WERI-Rb-1 (cell line): ENCODE data around the gene LOXL1.

Experiments used
- DNase-seq: peaks from one replicate; pipeline ENCODE4 v3.0.0-alpha.2; 2020
- H3K27ac ChIP-seq: fragments of 250-450 bp; sonication (Bioruptor Pico); 2 replicates; pipeline ENCODE4 v1.5.1; 2020; ENCODE audit warnings: mild to moderate bottlenecking, moderate library complexity
- H3K27me3 ChIP-seq: fragments of 250-450 bp; sonication (Bioruptor Pico); 2 replicates; pipeline ENCODE4 v1.5.1; 2021; ENCODE audit warnings: mild to moderate bottlenecking, low read depth, moderate library complexity; ENCODE audit not compliant: insufficient read depth, severe bottlenecking
- H3K36me3 ChIP-seq: fragments of 250-450 bp; sonication (Bioruptor Pico); 2 replicates; pipeline ENCODE4 v1.5.1; 2020; ENCODE audit warnings: mild to moderate bottlenecking, moderate library complexity
- H3K4me3 ChIP-seq: 2 replicates; pipeline ENCODE4 v1.5.1; 2011; ENCODE audit warnings: low read depth, mild to moderate bottlenecking, control low read depth, low read length
- H3K9me3 ChIP-seq: fragments of 250-450 bp; sonication (Bioruptor Pico); 2 replicates; pipeline ENCODE4 v1.5.1; 2021; ENCODE audit warnings: mild to moderate bottlenecking, moderate library complexity; ENCODE audit not compliant: severe bottlenecking
- TF ChIP-seq, protein P1 (sequence below): IDR thresholded peaks from 2 replicates; pipeline ENCODE4 v1.5.1; 2011; ENCODE audit warnings: low read depth, mild to moderate bottlenecking, control low read depth, inconsistent platforms, low read length

Gene LOXL1

DNA sequence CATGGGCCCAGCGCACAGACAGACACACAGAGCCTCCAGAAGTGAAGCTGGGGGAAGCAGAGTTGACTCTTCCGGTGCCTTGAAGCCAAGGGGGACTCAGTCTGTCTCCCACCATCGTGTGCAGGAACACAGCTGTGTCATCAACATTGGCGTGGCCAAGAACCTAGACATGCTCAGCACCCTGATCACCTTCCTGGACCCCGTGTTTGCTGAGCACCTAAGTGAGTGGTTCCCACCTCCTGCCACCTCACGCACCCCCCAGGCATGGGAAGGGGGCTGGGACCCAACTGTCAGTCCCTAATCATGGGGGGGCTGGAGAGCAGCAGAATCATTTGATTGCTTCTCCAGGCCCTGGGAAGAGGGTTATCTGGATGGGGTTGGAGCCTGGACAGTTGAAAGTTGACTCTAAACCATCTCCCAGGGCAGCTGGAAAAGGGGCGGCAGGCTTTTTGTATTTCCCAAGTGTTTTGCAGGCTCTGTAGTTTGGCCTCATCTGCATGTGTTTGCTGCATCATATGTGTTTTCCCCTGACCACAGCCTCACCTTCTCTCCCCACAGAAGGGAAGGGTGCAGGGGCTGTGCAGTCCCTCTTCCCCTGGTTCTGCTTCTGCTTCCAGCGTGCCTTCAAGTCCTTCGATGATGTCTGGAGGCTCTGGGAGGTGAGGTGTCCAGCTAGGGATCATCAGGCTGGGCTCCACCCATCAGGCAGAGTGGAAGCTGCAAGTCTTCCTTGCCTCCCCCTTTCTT, 40.1 kb upstream of the LOXL1 start:
- no peak overlapping the region for H3K4me3 ChIP-seq
- TF ChIP-seq, protein P1, sequence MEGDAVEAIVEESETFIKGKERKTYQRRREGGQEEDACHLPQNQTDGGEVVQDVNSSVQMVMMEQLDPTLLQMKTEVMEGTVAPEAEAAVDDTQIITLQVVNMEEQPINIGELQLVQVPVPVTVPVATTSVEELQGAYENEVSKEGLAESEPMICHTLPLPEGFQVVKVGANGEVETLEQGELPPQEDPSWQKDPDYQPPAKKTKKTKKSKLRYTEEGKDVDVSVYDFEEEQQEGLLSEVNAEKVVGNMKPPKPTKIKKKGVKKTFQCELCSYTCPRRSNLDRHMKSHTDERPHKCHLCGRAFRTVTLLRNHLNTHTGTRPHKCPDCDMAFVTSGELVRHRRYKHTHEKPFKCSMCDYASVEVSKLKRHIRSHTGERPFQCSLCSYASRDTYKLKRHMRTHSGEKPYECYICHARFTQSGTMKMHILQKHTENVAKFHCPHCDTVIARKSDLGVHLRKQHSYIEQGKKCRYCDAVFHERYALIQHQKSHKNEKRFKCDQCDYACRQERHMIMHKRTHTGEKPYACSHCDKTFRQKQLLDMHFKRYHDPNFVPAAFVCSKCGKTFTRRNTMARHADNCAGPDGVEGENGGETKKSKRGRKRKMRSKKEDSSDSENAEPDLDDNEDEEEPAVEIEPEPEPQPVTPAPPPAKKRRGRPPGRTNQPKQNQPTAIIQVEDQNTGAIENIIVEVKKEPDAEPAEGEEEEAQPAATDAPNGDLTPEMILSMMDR, result no peak
- H3K27ac ChIP-seq, result no peak overlapping the region
- no peaks in the 10 kb centered on the region for H3K36me3 ChIP-seq
- DNase-seq, result no peak
- H3K27me3 ChIP-seq, result no peaks in the 10 kb centered on the region
- no peaks in the 10 kb centered on the region for H3K9me3 ChIP-seq

DNA sequence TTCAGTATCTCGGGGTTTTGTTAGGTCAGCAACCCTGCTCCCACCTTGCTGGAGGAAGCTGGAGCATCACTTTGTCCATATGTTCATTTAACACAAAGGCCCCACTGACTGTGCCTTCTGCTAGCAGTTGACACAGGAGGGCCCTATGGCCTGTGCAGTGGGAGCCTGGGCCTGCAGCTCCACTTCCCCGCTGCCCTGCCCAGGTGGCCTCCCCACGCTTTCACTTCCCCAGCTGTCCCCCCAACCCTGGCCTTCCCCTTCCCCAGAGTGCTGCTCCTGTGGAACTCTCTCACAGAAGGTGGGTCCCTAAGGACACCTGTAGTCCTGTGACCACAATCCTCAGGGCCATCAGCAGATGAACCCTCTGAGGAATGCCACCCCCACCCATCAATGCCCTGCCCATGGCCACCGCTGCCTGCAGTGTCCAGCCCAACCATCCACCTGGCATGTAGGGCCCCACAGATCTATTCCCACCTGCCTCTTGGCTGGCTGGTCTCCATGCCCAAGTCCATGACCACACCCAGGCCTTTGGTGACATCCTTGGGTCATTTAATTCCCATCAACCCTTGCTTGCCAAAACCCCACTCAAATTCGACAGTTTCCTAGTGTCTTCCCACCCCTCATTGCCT, 39.4 kb upstream of the LOXL1 start:
- TF ChIP-seq, protein P1, result no peak
- Histone ChIP-seq H3K4me3 (no peak overlapping the region), H3K27me3 (no peaks in the 10 kb centered on the region), H3K27ac (no peak overlapping the region), H3K36me3 (no peaks in the 10 kb centered on the region), H3K9me3 (peaks cover 3% of the 10 kb centered on the region)
- no peak for DNase-seq

DNA sequence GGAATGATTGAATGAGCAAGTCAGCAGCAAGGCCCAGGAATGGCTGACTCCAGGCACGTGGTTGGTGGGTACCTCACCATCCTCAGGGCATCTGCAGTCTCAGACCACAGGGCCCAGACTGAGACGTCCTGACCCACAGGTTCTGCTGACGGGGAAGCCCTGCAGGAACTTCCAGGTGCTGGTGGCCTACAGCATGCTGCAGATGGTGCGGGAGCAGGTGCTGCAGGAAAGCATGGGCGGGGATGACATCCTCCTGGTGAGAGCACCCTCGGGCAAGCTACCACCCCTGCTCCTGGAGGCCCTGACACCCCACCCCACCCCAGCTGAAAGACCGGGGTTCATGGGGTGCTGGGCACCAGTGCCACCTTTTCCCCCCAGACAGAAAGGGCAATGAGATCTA, 38.8 kb upstream of the LOXL1 start:
- TF ChIP-seq, protein P1, result no peak
- H3K9me3 ChIP-seq, result peaks cover 6% of the 10 kb centered on the region
- no peak for DNase-seq
- no peaks in the 10 kb centered on the region for H3K36me3 ChIP-seq
- H3K27me3 ChIP-seq, result no peaks in the 10 kb centered on the region
- H3K4me3 ChIP-seq, result no peak overlapping the region
- no peak overlapping the region for H3K27ac ChIP-seq

DNA sequence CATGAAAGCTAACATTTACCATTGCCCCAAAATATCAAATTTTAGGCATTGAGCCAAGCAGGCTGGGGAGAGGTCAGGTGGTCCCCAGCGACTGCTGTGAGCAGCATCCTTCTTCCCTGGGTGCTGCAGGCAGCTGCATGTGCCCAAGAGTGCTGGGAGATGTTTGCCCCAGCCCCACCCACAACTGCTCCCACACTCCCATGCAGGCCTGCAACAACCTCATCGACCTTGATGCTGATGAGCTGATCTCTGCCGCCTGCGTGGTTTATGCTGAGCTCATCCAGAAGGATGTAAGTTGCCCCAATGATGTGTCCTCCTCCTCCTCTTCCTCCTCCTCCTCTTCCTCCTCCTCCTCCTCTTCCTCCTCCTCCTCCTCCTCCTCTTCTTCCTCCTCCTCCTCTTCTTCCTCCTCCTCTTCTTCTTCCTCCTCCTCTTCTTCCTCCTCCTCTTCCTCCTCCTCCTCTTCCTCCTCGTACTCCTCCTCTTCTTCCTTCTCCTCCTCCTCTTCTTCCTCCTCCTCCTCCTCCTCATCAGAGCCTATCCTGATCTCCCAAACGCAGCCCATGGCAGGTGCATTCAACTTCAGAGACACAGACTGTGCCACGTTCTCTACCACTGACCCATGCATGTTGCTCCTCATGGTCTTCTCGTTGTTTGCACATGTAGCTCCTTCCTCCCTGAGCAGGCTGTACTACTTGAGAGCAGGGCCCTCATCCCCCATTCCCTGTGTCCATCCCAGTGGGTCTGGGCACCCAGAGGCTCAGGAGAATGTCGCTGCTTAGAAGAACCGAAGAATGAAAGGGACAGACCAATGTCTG, 37.8 kb upstream of the LOXL1 start:
- Histone ChIP-seq H3K9me3 (peaks cover 6% of the 10 kb centered on the region), H3K27ac (no peak overlapping the region), H3K36me3 (no peaks in the 10 kb centered on the region), H3K27me3 (no peaks in the 10 kb centered on the region), H3K4me3 (no peak overlapping the region)
- TF ChIP-seq, protein P1, result no peak
- DNase-seq, result no peak

DNA sequence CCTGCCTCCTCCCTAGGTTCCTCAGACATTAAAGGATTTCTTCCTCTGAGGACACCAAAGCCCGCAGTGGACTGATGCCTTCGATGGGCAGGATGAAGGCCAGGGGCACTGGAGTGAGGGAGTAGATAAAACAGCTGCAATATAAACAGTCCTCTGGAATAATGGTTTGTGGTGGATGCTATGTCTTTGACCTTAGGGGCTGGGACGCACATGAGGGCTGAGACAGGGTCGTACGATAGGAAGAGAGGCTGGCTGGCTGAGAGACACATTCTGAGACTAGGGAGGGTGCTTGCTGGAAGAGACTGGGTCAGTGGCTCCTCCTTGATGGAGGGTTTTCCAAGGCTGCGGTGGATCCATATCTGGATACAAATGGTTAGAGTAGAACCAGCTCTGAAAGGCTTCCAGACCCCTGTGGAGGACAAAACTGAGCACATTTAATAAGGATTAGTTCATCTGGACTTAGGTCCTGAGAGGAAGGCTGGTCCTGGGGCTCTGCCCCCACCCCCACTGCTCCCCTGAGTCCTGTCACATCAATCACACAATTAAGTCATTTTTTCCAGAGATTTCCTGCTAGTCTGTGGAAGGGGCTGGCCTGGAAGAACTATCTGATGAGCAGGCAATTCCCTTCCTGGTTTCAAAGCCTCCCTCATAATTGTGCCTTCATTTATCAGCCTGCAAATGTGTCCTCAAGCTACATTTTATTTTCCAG, 37.1 kb upstream of the LOXL1 start:
- Histone ChIP-seq H3K4me3 (no peak overlapping the region), H3K9me3 (peaks cover 6% of the 10 kb centered on the region), H3K36me3 (no peaks in the 10 kb centered on the region), H3K27me3 (no peaks in the 10 kb centered on the region), H3K27ac (no peak overlapping the region)
- TF ChIP-seq, protein P1, result no peak
- DNase-seq, result no peak
